HepG2 (cell line): ENCODE data around the gene CHD2. TPM values are rescaled to one million over a fixed set of nuclear protein-coding genes. Genes with fewer than 3 reads are reported as not detected.
A peak's percentile ranks its signal among the peaks of the same experiment; 100 is the strongest.

Experiments used
- ATAC-seq: fragments of 200-7000 bp; cut with Tn5 transposase; 3 replicates; pipeline ENCODE4 v1.9.1; 2020; ENCODE audit warnings: mild to moderate bottlenecking, moderate library complexity
- BruUV-seq: library from RNA; stranded (reverse); fragments of 400-500 nt; replicated peaks from 2 replicates; lab custom pipeline; 2021; lab: Mats Ljungman, UMichigan
- CTCF ChIA-PET: fragments of 300-600 bp; formaldehyde crosslinking; extraction: SDS; loops from one replicate; lab custom pipeline; 2021; ENCODE audit warnings: low total read pairs, inconsistent platforms, low intra/inter-chr PET ratio; lab: Yijun Ruan, JAX
- POLR2A ChIA-PET: fragments of 350-600 bp; sonication (Branson Sonifier 250); formaldehyde crosslinking; loops from one replicate; lab custom pipeline; 2020; ENCODE audit warnings: antibody characterized with exemption, inconsistent platforms; lab: Yijun Ruan, JAX
- DNase-seq: peaks from one replicate; pipeline ENCODE4 v3.0.0-alpha.2; 2015; ENCODE audit warnings: low spot score
- FAIRE-seq: peaks from 3 replicates; lab custom pipeline; 2011; peaks lifted over from hg19 to GRCh38; lab: Jason Lieb, UNC
- H2AFZ ChIP-seq: one replicate; pipeline ENCODE4 v1.6.1; 2011; ENCODE audit warnings: low read length, inconsistent platforms
- H3K27ac ChIP-seq: fragments of 300-600 bp; 3 replicates; pipeline ENCODE4 v1.8.0; 2011; ENCODE audit warnings: mixed run types, mild to moderate bottlenecking, mixed read lengths, low read length, inconsistent platforms; ENCODE audit not compliant: insufficient read depth; ENCODE audit errors: extremely low read length
- H3K27me3 ChIP-seq, 2 experiments: fragments of 200-600 bp in 1 of 2; 2 replicates in 1 of 2; 3 replicates in 1 of 2; pipeline versions ENCODE4 v1.6.0 to v1.8.0; 2011; ENCODE audit warnings: low read length in 2 of 2, mild to moderate bottlenecking in 2 of 2, moderate library complexity in 2 of 2, inconsistent platforms in 1 of 2; ENCODE audit not compliant: insufficient read depth in 2 of 2, control insufficient read depth in 1 of 2
- H3K36me3 ChIP-seq, 2 experiments: fragments of 200-600 bp in 1 of 2; replicated peaks in 1 of 2; 2 replicates in 1 of 2; 3 replicates in 1 of 2; pipeline versions ENCODE4 v1.5.1 to v1.8.0; 2011; ENCODE audit warnings: low read length in 2 of 2, inconsistent platforms in 1 of 2; ENCODE audit not compliant: insufficient read depth in 2 of 2, control insufficient read depth in 1 of 2
- H3K4me1 ChIP-seq: 2 replicates; pipeline ENCODE4 v1.5.1; 2012; ENCODE audit warnings: low read length, inconsistent platforms; ENCODE audit not compliant: insufficient read depth
- H3K4me2 ChIP-seq: 2 replicates; pipeline ENCODE4 v1.6.0; 2011; ENCODE audit warnings: low read depth, low read length, inconsistent platforms
- H3K4me3 ChIP-seq, 3 experiments: fragments of 200-600 bp in 1 of 3; sonication (generic), shearing (Covaris generic) in 1 of 3; replicated peaks in 1 of 3; 2 replicates each; pipeline ENCODE4 v1.5.1; 2011 to 2016; ENCODE audit warnings: low read length in 3 of 3, inconsistent platforms in 2 of 3, low read depth in 2 of 3, mild to moderate bottlenecking in 2 of 3, control low read depth in 1 of 3, mixed read lengths in 1 of 3; ENCODE audit not compliant: insufficient read depth in 1 of 3
- H3K79me2 ChIP-seq: one replicate; pipeline ENCODE4 v1.6.1; 2011; ENCODE audit warnings: low read length, inconsistent platforms; ENCODE audit not compliant: insufficient read depth
- H3K9ac ChIP-seq: 2 replicates; pipeline ENCODE4 v1.6.0; 2011; ENCODE audit warnings: mild to moderate bottlenecking, low read depth, low read length, inconsistent platforms; ENCODE audit not compliant: insufficient read depth
- H3K9me3 ChIP-seq: 2 replicates; pipeline ENCODE4 v1.5.1; 2012; ENCODE audit warnings: mild to moderate bottlenecking, low read length
- H4K20me1 ChIP-seq: 2 replicates; pipeline ENCODE4 v1.6.0; 2011; ENCODE audit warnings: inconsistent platforms, mild to moderate bottlenecking, low read length, moderate library complexity; ENCODE audit not compliant: insufficient read depth
- ATAD3A ChIP-seq: sonication (generic); formaldehyde crosslinking; IDR thresholded peaks from 2 replicates; pipeline ENCODE4 v1.4.0; 2020; ENCODE audit warnings: missing genetic modification reagents
- DZIP1 ChIP-seq: sonication (generic); formaldehyde crosslinking; IDR thresholded peaks from 2 replicates; pipeline ENCODE4 v1.5.0; 2020; ENCODE audit warnings: mild to moderate bottlenecking, missing genetic modification reagents
- HNF4G ChIP-seq, 2 experiments: sonication (generic) in 1 of 2; formaldehyde crosslinking in 1 of 2; IDR thresholded peaks; 2 replicates each; pipeline versions ENCODE4 v1.4.0 to v1.6.1; 2011 to 2020; ENCODE audit warnings: borderline replicate concordance in 2 of 2, low read depth in 2 of 2, mild to moderate bottlenecking in 2 of 2, low read length in 1 of 2, missing genetic modification reagents in 1 of 2, moderate library complexity in 1 of 2
- IKZF1 ChIP-seq: fragments of 450-650 bp; IDR thresholded peaks from 2 replicates; pipeline ENCODE4 v1.7.1; 2016
- MAX ChIP-seq: IDR thresholded peaks from 2 replicates; pipeline ENCODE4 v1.6.1; 2012; ENCODE audit warnings: inconsistent platforms
- NFATC3 ChIP-seq: sonication (generic); formaldehyde crosslinking; IDR thresholded peaks from 2 replicates; pipeline ENCODE4 v1.5.1; 2020; ENCODE audit warnings: mild to moderate bottlenecking, missing genetic modification reagents
- RFX1 ChIP-seq: fragments of 450-650 bp; IDR thresholded peaks from 2 replicates; pipeline ENCODE4 v1.6.1; 2017
- RXRA ChIP-seq: sonication (generic); formaldehyde crosslinking; IDR thresholded peaks from 2 replicates; pipeline ENCODE4 v1.5.1; 2020; ENCODE audit warnings: missing genetic modification reagents
- SATB2 ChIP-seq: sonication (generic); formaldehyde crosslinking; IDR thresholded peaks from 2 replicates; pipeline ENCODE4 v1.5.0; 2020; ENCODE audit warnings: missing genetic modification reagents
- SETDB1 ChIP-seq: sonication (generic); formaldehyde crosslinking; IDR thresholded peaks from 2 replicates; pipeline ENCODE4 v1.5.1; 2020; ENCODE audit warnings: missing genetic modification reagents, mild to moderate bottlenecking, borderline replicate concordance
- ZBTB1 ChIP-seq: sonication (generic); formaldehyde crosslinking; IDR thresholded peaks from 2 replicates; pipeline ENCODE4 v1.4.0; 2020; ENCODE audit warnings: missing genetic modification reagents, borderline replicate concordance
- ZNF10 ChIP-seq: sonication (generic); formaldehyde crosslinking; IDR thresholded peaks from 2 replicates; pipeline ENCODE4 v1.4.0; 2020; ENCODE audit warnings: mild to moderate bottlenecking, low read depth, missing genetic modification reagents, borderline replicate concordance
- ZNF713 ChIP-seq: sonication (generic); formaldehyde crosslinking; IDR thresholded peaks from 2 replicates; pipeline ENCODE4 v1.4.0; 2020; ENCODE audit warnings: mild to moderate bottlenecking, missing genetic modification reagents
- ZNF773 ChIP-seq: sonication (generic); formaldehyde crosslinking; IDR thresholded peaks from 2 replicates; pipeline ENCODE4 v1.4.0; 2020; ENCODE audit warnings: missing genetic modification reagents, borderline replicate concordance
- ZNF788 ChIP-seq: sonication (generic); formaldehyde crosslinking; IDR thresholded peaks from 2 replicates; pipeline ENCODE4 v1.5.0; 2020; ENCODE audit warnings: mild to moderate bottlenecking, missing genetic modification reagents, borderline replicate concordance
- ZUFSP ChIP-seq: sonication (generic); formaldehyde crosslinking; IDR thresholded peaks from 2 replicates; pipeline ENCODE4 v1.9.0; 2021; ENCODE audit warnings: missing genetic modification reagents, mild to moderate bottlenecking, borderline replicate concordance
- WGBS: methylation state at CpG from one replicate; pipeline ENCODE4 v1.1.6; 2017; ENCODE audit warnings: low lambda C conversion rate; 5-methylcytosine and 5-hydroxymethylcytosine counted together
- in situ Hi-C: cut with HindIII; loops from 2 replicates; pipeline ENCODE4 v1.10.0; 2017; ENCODE audit warnings: low pct_unique_long_range_greater_than_20kb; ENCODE audit not compliant: extremely low pct_ligation_motif_present
- intact Hi-C: fragments of 100-400 bp; cut with micrococcal nuclease; formaldehyde crosslinking; loops from one replicate; pipeline ENCODE4 v1.10.0; 2022; ENCODE audit not compliant: unreplicated experiment
- polyA plus RNA-seq, 8 experiments: library from polyadenylated mRNA; depleted of rRNA in 3 of 8; stranded (reverse) in 7 of 8; unstranded in 1 of 8; fragments of >200 nt; fragmentation: Illumina TruSeq in 4 of 8; extraction: Trizol in 4 of 8; gene quantifications; 2 replicates each; pipeline versions ENCODE4 v1.2.1 to v1.2.3, GENCODE V29; 2011 to 2016; ENCODE audit warnings: low read depth in 4 of 8, missing spikeins in 1 of 8, mixed read lengths in 1 of 8; ENCODE audit not compliant: insufficient read depth in 1 of 8
- total RNA-seq, 5 experiments: library from RNA; depleted of rRNA; stranded (reverse); fragments of >200 nt; fragmentation: Illumina TruSeq; extraction: Trizol; gene quantifications; 2 replicates each; pipeline ENCODE4 v1.2.3, GENCODE V29; 2016; ENCODE audit warnings: low read depth in 1 of 5

The CHD2 gene
- total and polyA plus RNA-seq, 2 of the 13 experiments (the other 11 are each of a cell fraction or from before 2014, with no cell fraction given): 54.0 to 54.1 TPM

- FAIRE-seq: peak; percentile 65
- POLR2A ChIA-PET: interaction anchor here (1.0 to 10.5 kb wide), 12 partner anchors 8 to 109 kb away, joined by 3 to 185 read pairs (median 9); no protein-coding TSS in a partner anchor
- no peak overlapping the region for H2AFZ ChIP-seq
- peak; percentile 90 for ATAC-seq
- peak overlapping the region; percentile 88 to 90 (median 89) for H3K4me3 ChIP-seq
- no peaks in the 10 kb centered on the region for H3K9me3 ChIP-seq
- H3K27me3 ChIP-seq: no peaks in the 10 kb centered on the region; a peak in 1 of 5 replicates
- DNase-seq: peak; percentile 96
- peak overlapping the region; percentile 99 for H3K4me2 ChIP-seq
- intact Hi-C loops: loop anchor here (1.0 to 2.0 kb wide), 3 partner anchors 15 to 100 kb away; no protein-coding TSS in a partner anchor
- CTCF ChIA-PET: no interaction called here
- H3K79me2 ChIP-seq: peaks cover 95% of the 10 kb centered on the region
- H3K36me3 ChIP-seq: peaks cover 1 to 8% of the 10 kb centered on the region in 2 experiments; a peak in 3 of 5 replicates
- H3K27ac ChIP-seq: peak overlapping the region; percentile 100
- peak overlapping the region; percentile 99 for H3K9ac ChIP-seq
- H3K4me1 ChIP-seq: peaks cover 47% of the 10 kb centered on the region
- in situ Hi-C loops: no loop called here
- BruUV-seq: no TSS peak
- WGBS: 2% methylated on average over 17 of the region's 47 CpGs
- peaks cover 66% of the 10 kb centered on the region for H4K20me1 ChIP-seq
- TF ChIP-seq RFX1 (no peak; the same call in 1 of the 2 replicates), SETDB1 (CRISPR knock-in tag) (no peak), SATB2 (CRISPR knock-in tag) (no peak), HNF4G (IDR thresholded peaks at IDR 0.05; ENCODE audit: borderline replicate concordance, low read depth, low read length) (peak; percentile 88; the same call in 1 of the 2 replicates), HNF4G (CRISPR knock-in tag; IDR thresholded peaks at IDR 0.05; ENCODE audit: borderline replicate concordance, low read depth) (peak; percentile 88; the same call in 1 of the 2 replicates), NFATC3 (CRISPR knock-in tag) (no peak), ZUFSP (CRISPR knock-in tag) (no peak), ZNF788 (peak; percentile 86; the same call in 1 of the 2 replicates), RXRA (peak; percentile 93), ZBTB1 (CRISPR knock-in tag) (no peak), ZNF713 (CRISPR knock-in tag) (no peak), MAX (peak; percentile 86), ATAD3A (no peak; the same call in 1 of the 2 replicates), ZNF10 (CRISPR knock-in tag) (no peak), ZNF773 (CRISPR knock-in tag) (no peak), DZIP1 (CRISPR knock-in tag) (no peak), IKZF1 (no peak)
Measured at GRCh38 chr15:92903966-92904721, 4.0 kb downstream of the CHD2 start.
